Mucosa of descending colon (tissue), 3 donors: Measurements from ENCODE around the gene PTPRD. TPM values are rescaled to one million over a fixed set of nuclear protein-coding genes. Genes with fewer than 3 reads are reported as not detected.

Experiments
- ATAC-seq: fragments of 200-7000 bp; cut with Tn5 transposase; one replicate; pipeline ENCODE4 v1.9.1; 2020; ENCODE audit warnings: mild to moderate bottlenecking, moderate library complexity
- DNase-seq, 3 donors: peaks; one replicate each; pipeline ENCODE4 v3.0.0-alpha.2; 2020
- H3K36me3 ChIP-seq: fragments of 200-600 bp; one replicate; pipeline ENCODE4 v1.8.0; 2021; ENCODE audit warnings: low read depth, mild to moderate bottlenecking
- H3K4me1 ChIP-seq: fragments of 200-600 bp; one replicate; pipeline ENCODE4 v1.8.0; 2021; ENCODE audit warnings: low read depth, mild to moderate bottlenecking
- H3K4me3 ChIP-seq: fragments of 200-600 bp; one replicate; pipeline ENCODE4 v1.8.0; 2021; ENCODE audit warnings: mild to moderate bottlenecking
- H3K9me3 ChIP-seq: fragments of 200-600 bp; one replicate; pipeline ENCODE4 v1.8.0; 2021; ENCODE audit warnings: mild to moderate bottlenecking
- intact Hi-C, 2 donors: fragments of 100-400 bp; cut with DNase I in 1 of 2; cut with micrococcal nuclease in 1 of 2; formaldehyde crosslinking; loops; one replicate each; pipeline versions ENCODE4 v1.11.0 to v1.11.1; 2022; cut with DNase I, micrococcal nuclease
- total RNA-seq, 3 donors: library from RNA; stranded (reverse); fragmentation: NEBNext Ultra II Directional in 2 of 3; extraction: Animal tissue kit (Norgen Biotek cat#: 25700) in 2 of 3; gene quantifications; one replicate each; pipeline versions ENCODE4 v1.2.1 to v1.2.4, GENCODE V29; 2021 to 2023
- TF ChIP-seq, protein P1 (sequence below): fragments of 200-600 bp; IDR thresholded peaks from one replicate; pipeline ENCODE4 v1.8.0; 2022; ENCODE audit warnings: antibody characterized with exemption, mild to moderate bottlenecking
- donor health status: DM: no; HTN: no; CAD: no; lungs with moderate emphysema.
- donor health status: DM: no; HTN: no; CAD: no.
- donor health status: DM: no; HTN: yes; CAD: no.

PTPRD gene
- total RNA-seq, 3 donors from 2014 or later = 52.7 to 128 (median 113) TPM

DNA sequence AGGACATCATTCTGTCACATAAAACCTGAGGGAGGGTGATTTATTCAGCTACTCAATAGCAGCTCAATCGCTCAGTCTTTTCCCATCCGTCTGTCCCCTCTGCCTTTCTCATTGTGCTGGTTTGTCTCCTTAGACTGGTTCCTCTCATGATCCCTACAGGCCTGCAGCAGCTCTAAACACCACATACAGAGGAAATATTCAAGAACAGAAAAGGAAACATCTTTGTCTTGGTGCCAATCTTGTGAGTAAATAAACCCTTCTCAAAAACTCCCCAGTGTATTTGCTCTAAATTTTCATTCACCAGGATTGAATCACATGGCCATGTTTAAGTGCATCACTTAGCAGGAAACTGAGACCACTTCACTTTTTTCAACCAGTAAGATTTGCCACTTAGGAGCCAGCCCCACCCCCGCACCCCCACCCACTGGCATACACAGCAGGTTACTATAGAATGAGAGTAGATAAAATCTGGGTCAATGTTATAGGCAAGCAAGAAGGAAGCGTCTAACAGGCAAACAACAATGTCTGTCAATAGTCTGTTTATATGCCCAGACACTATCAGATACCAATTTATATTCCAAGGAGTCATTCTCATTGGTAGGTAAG is 1917.7 kb downstream of the PTPRD start:
- H3K4me3 ChIP-seq = no peak overlapping the region
- no peaks in the 10 kb centered on the region for H3K9me3 ChIP-seq
- no peaks in the 10 kb centered on the region for H3K4me1 ChIP-seq
- H3K36me3 ChIP-seq = no peaks in the 10 kb centered on the region
- TF ChIP-seq, protein P1, sequence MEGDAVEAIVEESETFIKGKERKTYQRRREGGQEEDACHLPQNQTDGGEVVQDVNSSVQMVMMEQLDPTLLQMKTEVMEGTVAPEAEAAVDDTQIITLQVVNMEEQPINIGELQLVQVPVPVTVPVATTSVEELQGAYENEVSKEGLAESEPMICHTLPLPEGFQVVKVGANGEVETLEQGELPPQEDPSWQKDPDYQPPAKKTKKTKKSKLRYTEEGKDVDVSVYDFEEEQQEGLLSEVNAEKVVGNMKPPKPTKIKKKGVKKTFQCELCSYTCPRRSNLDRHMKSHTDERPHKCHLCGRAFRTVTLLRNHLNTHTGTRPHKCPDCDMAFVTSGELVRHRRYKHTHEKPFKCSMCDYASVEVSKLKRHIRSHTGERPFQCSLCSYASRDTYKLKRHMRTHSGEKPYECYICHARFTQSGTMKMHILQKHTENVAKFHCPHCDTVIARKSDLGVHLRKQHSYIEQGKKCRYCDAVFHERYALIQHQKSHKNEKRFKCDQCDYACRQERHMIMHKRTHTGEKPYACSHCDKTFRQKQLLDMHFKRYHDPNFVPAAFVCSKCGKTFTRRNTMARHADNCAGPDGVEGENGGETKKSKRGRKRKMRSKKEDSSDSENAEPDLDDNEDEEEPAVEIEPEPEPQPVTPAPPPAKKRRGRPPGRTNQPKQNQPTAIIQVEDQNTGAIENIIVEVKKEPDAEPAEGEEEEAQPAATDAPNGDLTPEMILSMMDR = no peak
- intact Hi-C loops = no loop called here
- ATAC-seq = no peak
- no peak for DNase-seq

DNA sequence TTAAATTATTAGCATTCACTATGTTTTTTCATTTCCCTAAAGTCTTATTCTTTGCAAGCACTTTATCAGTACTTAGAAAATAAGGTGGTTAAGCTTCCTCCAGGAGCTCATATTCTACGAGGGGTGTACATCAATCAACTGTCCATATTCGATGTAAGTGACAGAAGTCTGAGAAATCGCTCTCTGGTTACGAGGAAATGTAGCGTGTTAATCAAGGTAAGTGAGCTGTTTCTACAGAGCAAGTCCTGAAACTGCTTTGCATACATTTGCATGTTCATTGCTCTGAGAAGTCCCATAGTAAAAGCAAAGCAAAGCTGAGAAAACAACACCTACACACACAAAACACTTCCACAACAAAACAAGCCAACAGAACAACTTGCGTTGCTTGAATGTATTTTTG is 1919.3 kb downstream of the PTPRD start:
- H3K9me3 ChIP-seq = no peaks in the 10 kb centered on the region
- no peak overlapping the region for H3K4me3 ChIP-seq
- H3K36me3 ChIP-seq = no peaks in the 10 kb centered on the region
- ATAC-seq = no peak
- no peak for DNase-seq
- TF ChIP-seq, protein P1 = no peak
- intact Hi-C loops = no loop called here
- H3K4me1 ChIP-seq = no peaks in the 10 kb centered on the region

DNA sequence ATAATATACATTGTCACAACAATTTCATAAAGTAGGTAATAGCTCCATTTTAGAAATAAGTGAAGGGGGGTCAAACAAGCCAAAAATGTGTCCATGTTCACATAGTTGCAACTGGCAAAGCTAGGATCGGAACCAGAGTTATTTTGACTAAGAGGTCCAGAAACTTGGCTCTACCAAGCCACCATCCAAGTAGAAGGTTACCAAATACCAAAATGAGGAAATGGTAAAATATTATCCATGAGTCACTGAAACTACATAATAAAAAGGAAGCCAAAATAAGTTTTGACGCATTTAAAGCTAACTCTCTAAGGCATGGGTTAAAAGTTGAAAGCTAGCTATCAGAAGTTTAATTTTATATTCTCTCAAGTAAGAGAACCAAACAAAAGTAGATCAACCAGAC is 1926.3 kb downstream of the PTPRD start:
- H3K9me3 ChIP-seq = no peaks in the 10 kb centered on the region
- no peaks in the 10 kb centered on the region for H3K36me3 ChIP-seq
- DNase-seq (no peak), ATAC-seq (no peak)
- H3K4me3 ChIP-seq = no peak overlapping the region
- TF ChIP-seq, protein P1 = no peak
- intact Hi-C loops = no loop called here
- H3K4me1 ChIP-seq = no peaks in the 10 kb centered on the region

DNA sequence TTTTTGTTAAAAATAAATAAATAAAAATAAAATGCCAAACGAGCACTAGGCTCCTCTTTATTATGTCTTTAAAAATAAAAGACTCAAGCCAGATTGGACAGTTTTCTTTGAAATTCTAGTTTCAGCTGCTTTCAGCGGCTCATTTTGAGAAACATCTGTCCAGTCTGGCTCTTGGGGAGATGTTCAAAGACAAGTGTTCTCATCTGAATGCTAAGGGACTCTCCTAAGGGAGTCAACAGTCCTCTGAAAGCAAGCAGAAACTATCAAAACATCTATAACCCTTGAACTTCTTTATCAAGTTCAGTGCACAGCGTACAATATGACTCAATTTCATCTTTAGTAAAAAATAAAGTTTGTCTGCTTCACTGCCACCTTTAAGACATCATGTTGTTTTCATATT is 1927.0 kb downstream of the PTPRD start:
- no peak overlapping the region for H3K4me3 ChIP-seq
- H3K4me1 ChIP-seq = no peaks in the 10 kb centered on the region
- no peak for ATAC-seq
- TF ChIP-seq, protein P1 = no peak
- intact Hi-C loops = no loop called here
- no peaks in the 10 kb centered on the region for H3K36me3 ChIP-seq
- no peak for DNase-seq
- no peaks in the 10 kb centered on the region for H3K9me3 ChIP-seq

DNA sequence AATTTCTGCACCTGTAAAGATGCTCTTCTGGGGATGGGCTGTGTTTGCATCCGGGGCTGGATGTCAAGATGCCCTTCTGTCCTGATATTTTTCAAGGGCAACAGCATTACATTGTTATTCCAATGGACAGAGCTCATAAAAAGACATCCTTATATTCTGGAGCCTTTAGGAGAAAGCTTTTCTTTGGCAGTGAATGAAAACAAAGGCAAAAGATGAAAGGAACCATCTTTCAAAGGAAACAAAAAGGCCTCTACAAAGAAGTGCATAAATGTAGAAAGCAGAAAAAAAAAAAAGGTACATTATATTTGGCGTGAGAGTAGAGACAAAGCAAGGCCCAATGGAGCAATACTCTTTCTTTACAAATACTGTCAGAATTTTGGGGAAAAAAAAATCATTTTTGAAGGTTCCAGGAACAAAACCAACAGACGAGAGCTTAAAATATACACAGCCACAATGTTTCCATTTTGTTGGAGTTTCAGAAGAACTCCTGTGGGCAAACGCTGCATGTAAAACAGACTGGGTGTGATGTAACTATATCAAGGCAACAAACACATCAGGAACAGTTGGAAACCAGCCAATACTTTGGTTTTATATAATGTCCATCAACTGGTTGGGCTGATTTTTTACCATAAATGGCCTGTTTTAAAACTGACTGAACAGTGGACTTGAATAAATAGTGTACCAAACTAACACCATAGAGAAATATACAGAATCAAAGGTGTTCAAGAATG is 1927.7 kb downstream of the PTPRD start:
- Histone ChIP-seq H3K4me3 (no peak overlapping the region), H3K36me3 (no peaks in the 10 kb centered on the region), H3K4me1 (no peaks in the 10 kb centered on the region), H3K9me3 (no peaks in the 10 kb centered on the region)
- no peak for ATAC-seq
- DNase-seq = no peak
- intact Hi-C loops = no loop called here
- TF ChIP-seq, protein P1 = no peak
